Measurements from ENCODE around the gene TVP23B.
"Not testable (repeated sequence)": the region's sequence is repeated elsewhere in the genome, so short reads cannot be mapped to it uniquely, and the experiment has no call there.

GRCh38 chr17:18758344-18758743 lies 22.6 kb upstream of the TVP23B start:
- TF ChIP-seq EZH2 (IDR thresholded peaks at IDR 0.05; ENCODE audit: low read length, missing control alignments); CTCF (conservative IDR thresholded peaks at IDR 0.05 in 1 of 2, IDR thresholded peaks at IDR 0.05 in 1 of 2; ENCODE audit: low read depth in 1 of 2, low read length in 2 of 2): not testable (repeated sequence)

All from fibroblast of lung (primary cell).